ENCODE measurements around the gene GJA9.
"Not testable (repeated sequence)": the region's sequence is repeated elsewhere in the genome, so short reads cannot be mapped to it uniquely, and the experiment has no call there.

The GJA9 gene

DNA sequence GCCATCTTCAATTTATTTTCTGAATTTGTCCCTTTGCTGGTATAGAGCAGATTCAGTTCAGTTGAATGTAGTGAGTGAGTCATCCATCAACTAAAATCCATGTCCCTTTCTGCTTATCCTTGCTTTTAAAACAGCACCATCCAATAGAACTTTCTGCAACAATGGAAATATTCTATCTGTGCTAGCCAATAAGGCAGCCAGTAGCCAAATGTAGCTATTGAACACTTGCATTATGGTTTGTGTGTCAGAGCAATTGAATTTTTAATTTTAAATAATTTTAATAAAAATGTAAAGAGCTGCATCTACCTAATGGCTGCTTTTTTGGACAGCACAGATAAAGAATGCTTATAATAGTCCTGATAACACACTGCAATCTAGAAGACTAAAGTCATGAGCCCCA is at the start of gene GJA9:
Gene GJA9 (minus strand): TSS at position 101 of the 400 bp plus-strand sequence. CDS start 5,489 bp downstream, outside the sequence.
- no peak for DNase-seq

GRCh38 chr1:38929476-38929875 is 48.1 kb upstream of the GJA9 start:
- no peak for DNase-seq

- no peak for DNase-seq
Observed at GRCh38 chr1:38929054-38929453, 47.7 kb upstream of the GJA9 start.

GRCh38 chr1:38926091-38926490 is 44.7 kb upstream of the GJA9 start:
- DNase-seq, result no peak

- DNase-seq, result no peak
Observed at GRCh38 chr1:38925391-38925790, 44.0 kb upstream of the GJA9 start.

DNA sequence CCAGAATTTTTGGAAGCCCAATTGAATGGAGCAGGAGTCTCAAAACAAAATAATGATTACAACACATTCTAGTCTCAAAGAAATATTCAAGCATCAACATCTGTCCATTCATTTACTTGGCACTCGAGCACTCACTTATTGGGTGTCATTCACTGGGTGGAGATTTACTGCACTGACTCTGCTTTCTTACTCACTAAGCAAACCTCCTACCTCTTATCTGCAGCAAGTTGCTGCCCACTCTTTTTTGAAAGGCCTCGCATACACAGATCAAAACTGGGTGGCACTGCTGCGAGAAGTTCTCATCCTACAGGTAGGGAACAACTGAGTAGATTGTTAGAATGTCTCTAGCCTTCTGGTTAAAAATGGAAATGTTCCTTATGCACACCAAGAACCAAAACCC is 42.2 kb upstream of the GJA9 start:
- DNase-seq, result no peak

DNA sequence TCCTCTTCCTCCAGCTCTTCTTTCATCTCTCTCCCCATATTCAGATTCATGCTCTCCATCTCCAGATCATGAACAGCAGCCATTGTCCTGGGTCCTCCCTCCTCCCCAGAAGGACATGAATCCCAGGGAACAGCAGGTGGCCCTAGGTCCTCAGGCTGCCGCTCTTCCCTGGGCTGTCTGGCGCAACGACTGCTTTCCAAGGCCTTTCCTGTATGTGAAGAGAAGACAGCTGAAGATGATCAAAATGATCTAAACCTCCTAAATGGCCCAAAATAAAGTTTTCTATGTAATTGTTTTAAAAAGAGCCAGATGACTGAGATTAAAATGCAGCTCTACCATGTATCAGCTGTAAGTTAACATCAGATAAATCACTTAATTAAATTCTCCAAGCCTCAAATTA is 37.7 kb upstream of the GJA9 start:
- DNase-seq, result no peak

DNA sequence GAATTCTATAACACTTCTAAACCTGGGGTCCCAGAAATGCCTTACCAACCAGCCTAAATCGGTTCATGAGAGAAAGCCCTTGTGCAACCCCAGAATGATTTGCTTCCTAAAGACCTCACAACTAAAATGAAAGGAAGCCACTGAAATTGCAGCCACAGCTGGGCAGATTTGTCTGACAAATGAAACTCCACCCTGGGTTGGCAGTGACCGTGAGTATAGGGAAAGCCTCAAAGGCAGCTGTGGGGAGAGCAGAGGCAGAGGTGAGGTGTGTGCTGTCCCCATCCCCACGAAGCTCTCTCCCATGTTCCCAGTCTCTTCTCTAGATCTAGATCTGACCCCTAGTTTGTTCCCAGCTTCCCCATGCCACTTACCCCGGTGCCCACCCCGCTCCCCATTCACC is 37.2 kb upstream of the GJA9 start:
- DNase-seq, result no peak

- DNase-seq, result no peak
Observed at GRCh38 chr1:38917772-38918171, 36.4 kb upstream of the GJA9 start.

DNA sequence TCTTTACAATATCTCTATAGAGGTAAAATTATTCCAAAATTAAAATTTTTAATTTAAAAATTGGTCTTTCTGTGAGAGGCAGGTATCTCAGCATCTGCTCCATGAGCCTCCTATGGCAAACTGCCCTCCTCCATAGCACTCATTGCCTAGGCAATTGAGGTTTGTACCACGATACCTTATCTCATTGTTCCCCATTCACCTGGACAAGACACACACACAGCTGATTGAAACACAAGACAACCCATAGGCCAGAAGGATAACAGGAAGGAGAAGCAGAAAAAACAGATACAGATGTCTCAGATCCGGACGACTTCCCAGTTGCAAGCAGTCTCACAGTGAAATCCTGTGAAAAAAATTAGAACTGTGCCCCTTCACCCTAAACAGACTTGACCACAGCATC is 36.0 kb upstream of the GJA9 start:
- no peak for DNase-seq

DNA sequence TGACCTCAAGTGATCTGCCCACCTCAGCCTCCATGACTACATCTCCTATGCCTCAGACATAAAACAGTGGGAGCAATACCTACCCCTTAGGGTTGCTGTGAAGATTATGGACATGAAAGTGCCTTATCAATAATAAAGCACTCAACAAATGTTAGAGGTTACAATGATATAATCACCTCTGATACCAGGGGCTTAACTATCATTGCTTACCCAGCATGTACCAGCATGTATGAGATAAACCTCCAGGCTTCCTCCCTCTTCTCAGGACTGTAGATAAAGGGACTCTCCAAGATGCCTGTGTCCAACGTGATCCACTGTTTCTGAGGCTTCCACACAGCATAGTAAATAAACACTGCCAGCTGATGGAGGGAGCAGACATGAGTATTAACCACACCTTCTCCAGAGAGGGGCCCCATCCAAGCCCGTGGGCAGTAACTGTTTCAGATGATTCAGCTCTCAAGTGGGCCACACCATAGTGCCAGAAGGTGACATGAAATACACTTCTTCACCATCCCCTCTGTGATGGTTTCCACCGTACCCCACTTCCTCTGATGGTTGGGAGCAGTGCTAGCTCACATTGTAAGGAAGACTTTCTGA is 34.1 kb upstream of the GJA9 start:
- no peak for DNase-seq

DNA sequence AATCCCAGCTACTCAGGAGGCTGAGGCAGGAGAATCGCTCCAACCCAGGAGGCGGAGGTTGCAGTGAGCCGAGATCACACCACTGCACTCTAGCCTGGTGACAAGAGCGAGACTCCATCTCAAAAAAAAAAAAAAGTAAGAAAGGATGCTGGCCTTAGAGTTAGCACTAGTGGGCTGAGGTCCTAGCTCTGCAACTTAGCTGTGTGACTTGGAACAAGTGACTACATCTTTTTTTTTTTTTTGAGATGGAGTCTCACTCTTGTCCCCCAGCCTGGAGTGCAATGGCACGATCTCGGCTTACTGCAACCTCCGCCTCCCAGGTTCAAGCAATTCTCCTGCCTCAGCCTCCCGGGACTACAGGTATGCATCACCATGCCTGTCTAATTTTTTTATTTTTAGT is 33.5 kb upstream of the GJA9 start:
- not testable (repeated sequence) for DNase-seq

DNA sequence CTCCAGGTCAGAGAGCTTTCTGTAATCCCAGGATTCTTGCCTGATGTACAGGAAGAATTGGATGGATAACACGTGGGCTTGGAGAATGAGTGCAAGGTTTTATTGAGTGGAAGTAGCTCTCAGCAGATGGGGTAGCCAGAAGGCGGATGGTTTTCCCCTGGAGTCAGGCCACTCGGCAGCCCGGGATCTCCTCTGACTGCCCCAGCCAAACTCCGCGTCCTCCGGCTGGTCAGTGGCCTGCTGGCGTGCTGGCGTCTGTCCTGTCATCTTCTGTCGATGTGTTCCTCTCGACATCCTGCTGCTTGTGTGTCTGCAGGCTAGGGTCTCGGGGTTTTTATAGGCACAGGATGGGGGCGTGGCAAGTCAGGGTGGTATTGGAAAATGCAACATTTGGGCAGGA is 27.4 kb upstream of the GJA9 start:
- no peak for DNase-seq

DNA sequence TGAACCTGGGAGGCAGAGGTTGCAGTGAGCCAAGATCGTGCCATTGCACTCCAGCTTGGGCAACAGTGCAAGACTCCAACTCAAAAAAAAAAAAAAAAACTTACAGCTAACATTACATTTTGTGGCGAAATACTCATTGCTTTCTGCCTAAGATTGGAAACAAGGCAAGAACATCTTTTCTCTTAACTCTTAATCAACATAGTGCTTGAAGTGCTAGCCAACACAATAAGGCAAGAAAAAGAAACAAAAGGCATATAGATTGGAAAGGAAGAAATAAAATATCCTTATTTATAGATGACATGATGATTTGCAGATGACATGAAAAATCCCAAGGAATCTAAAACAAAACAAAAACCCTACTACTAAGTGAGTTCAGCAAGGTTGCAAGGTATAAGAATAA is 24.6 kb upstream of the GJA9 start:
- no peak for DNase-seq

GRCh38 chr1:38899560-38899959 is 18.2 kb upstream of the GJA9 start:
- no peak for DNase-seq

DNA sequence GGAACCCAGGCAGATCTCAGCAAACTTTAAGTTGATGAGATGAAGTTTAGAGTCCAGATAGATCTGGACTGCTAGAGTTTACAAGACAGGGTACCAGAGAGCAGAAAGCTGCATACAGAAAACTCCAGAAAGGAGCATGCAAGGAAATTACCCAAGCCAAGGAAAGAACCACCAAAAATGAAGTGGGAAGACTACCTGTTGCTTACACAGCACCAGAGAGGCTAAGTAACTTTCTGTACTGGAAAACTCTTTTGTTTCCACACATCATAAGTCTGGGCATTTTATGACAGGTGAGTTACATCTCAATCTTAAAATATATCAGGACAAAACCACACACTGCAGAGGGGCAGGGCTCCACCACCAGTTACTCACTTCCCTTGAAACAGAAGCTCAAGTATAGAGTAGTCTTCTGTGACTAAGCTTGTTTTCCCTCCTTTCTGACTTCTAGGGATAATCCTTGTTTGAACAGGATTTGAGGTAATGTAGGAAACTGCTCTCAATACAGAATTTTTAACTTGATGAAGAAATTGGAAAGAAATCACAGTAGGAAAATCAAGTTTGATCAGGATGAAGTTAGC is 17.4 kb upstream of the GJA9 start:
- no peak for DNase-seq

- DNase-seq, result no peak
Observed at GRCh38 chr1:38896169-38896568, 14.8 kb upstream of the GJA9 start.

DNA sequence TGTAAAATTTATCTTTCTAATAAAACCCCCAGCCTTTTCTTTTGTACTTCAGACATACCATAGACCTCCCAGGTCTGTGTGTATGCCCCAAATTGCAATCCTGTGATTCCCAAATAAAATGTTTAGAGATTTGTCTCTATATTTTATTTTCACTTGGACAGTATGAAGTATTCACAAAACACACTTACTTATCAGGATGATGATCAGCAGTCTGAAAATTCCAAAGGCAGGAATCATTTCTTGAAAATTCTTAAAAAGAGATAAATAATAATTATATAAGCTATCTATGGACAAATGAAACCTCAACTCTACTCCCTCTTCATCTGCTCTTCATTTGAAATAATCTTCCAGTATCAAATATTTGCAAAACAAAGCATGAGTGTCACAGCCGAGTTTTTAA is 11.6 kb upstream of the GJA9 start:
- DNase-seq, result no peak

GRCh38 chr1:38891753-38892152 is 10.4 kb upstream of the GJA9 start:
- DNase-seq, result no peak

GRCh38 chr1:38889589-38889988 is 8.2 kb upstream of the GJA9 start:
- DNase-seq, result no peak

- no peak for DNase-seq
Observed at GRCh38 chr1:38888423-38889333, 7.3 kb upstream of the GJA9 start.

DNA sequence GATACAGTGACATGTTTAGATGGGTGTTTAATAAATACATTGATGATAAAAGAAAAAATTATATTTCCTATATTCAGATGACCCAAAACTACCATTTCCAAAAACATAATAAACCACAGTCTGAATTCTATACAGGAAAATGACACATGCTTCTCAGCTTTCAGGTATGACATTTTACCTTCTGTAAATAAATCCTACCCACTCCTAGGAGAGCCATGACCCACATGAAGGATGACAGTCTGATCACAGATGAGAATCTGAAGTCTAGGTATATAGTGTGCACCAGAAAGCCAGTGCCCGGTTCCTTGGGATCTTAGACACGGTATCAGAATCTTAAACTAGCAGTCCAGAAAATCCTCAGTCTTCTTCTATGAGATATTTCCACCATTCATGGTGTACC is 3.7 kb upstream of the GJA9 start:
- DNase-seq, result no peak

DNA sequence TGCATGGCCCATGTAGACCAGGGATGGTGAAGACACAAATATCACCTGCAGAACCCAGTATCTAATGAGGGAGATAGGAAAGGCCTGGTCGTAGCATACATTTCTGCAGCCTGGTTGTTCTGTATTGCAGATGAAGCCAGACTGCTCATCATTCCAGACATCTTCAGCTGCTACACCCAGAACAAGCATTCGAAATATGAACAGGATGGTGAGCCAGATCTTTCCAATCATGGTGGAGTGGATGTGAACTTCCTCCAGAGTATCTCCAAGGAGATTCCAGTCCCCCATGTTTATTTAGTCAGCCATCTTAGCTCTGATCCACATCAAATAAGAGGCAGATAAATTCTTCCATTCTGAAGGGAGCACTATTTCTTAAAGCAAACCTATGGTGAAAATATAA is 5.6 kb downstream of the GJA9 start:
- no peak for DNase-seq
